ENCODE results near the gene PLCB2.

PLCB2 gene

GRCh38 chr15:40340740-40341400 is 33.1 kb upstream of the PLCB2 start, which contains the start of gene CCDC9B:
Gene CCDC9B, minus strand, starts transcription at chr15:40340939. Its CDS starts 120 bp downstream, at chr15:40340819.
- peak; percentile 93 for DNase-seq

GRCh38 chr15:40340038-40340739 is 32.5 kb upstream of the PLCB2 start:
- peak; percentile 77 for DNase-seq

GRCh38 chr15:40339621-40339945 is 31.8 kb upstream of the PLCB2 start:
- DNase-seq, result no peak

GRCh38 chr15:40338921-40339620 is 31.3 kb upstream of the PLCB2 start:
- DNase-seq, result no peak

GRCh38 chr15:40338041-40338657 is 30.4 kb upstream of the PLCB2 start:
- peak; percentile 68 for DNase-seq

GRCh38 chr15:40337597-40337996 is 29.9 kb upstream of the PLCB2 start:
- no peak for DNase-seq

GRCh38 chr15:40336744-40337122 is 29.0 kb upstream of the PLCB2 start:
- no peak for DNase-seq

GRCh38 chr15:40335938-40336743 is 28.4 kb upstream of the PLCB2 start:
- DNase-seq, result peak; percentile 97

- DNase-seq, result no peak
Measured at GRCh38 chr15:40334941-40335795, 27.4 kb upstream of the PLCB2 start.

GRCh38 chr15:40334541-40334940 is 26.8 kb upstream of the PLCB2 start:
- no peak for DNase-seq

- peak; percentile 92 for DNase-seq
Measured at GRCh38 chr15:40333922-40334492, 26.3 kb upstream of the PLCB2 start.

GRCh38 chr15:40332113-40332781 is 24.5 kb upstream of the PLCB2 start:
- DNase-seq, result no peak

- DNase-seq, result no peak
Measured at GRCh38 chr15:40331637-40332036, 23.9 kb upstream of the PLCB2 start.

GRCh38 chr15:40331026-40331425 is 23.3 kb upstream of the PLCB2 start:
- DNase-seq, result no peak

- peak; percentile 31 for DNase-seq
Measured at GRCh38 chr15:40330368-40330836, 22.7 kb upstream of the PLCB2 start.

GRCh38 chr15:40329804-40330203 is 22.1 kb upstream of the PLCB2 start:
- DNase-seq, result no peak

GRCh38 chr15:40328751-40329150 is 21.0 kb upstream of the PLCB2 start:
- no peak for DNase-seq

- no peak for DNase-seq
Measured at GRCh38 chr15:40328176-40328575, 20.4 kb upstream of the PLCB2 start.

GRCh38 chr15:40327457-40327856 is 19.7 kb upstream of the PLCB2 start:
- peak; percentile 29 for DNase-seq

- DNase-seq, result no peak
Measured at GRCh38 chr15:40325700-40326099, 18.0 kb upstream of the PLCB2 start.

GRCh38 chr15:40325188-40325587 is 17.5 kb upstream of the PLCB2 start:
- no peak for DNase-seq

All from NCI-H2171 treated with DMSO at 0.1 percent for 48 hours (cell line).